TTC549 (cell line): ENCODE results near the gene FKRP.
"Not testable (repeated sequence)": the region's sequence is repeated elsewhere in the genome, so short reads cannot be mapped to it uniquely, and the experiment has no call there.

ENCODE experiments used
- FAIRE-seq: peaks from 2 replicates; lab custom pipeline; 2012; peaks lifted over from hg19 to GRCh38; lab: Jason Lieb, UNC

FKRP gene

GRCh38 chr19:46786236-46787039 lies 40.6 kb downstream of the FKRP start:
- FAIRE-seq: no peak

DNA sequence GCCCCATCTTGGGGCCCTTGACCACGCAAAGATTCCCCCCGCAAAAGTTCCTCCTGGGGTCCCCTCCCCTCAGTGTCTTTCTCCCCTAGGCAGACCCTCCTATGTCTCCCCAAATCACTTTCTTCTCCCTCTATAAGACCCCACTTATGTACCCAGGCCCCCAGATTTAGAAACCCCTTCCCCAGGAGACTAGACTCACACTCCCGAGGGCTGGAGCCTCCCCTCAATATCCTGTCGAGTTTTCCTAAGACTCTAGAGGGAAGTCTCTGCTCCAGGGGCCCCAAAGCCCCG lies 41.1 kb downstream of the FKRP start:
- no peak for FAIRE-seq

DNA sequence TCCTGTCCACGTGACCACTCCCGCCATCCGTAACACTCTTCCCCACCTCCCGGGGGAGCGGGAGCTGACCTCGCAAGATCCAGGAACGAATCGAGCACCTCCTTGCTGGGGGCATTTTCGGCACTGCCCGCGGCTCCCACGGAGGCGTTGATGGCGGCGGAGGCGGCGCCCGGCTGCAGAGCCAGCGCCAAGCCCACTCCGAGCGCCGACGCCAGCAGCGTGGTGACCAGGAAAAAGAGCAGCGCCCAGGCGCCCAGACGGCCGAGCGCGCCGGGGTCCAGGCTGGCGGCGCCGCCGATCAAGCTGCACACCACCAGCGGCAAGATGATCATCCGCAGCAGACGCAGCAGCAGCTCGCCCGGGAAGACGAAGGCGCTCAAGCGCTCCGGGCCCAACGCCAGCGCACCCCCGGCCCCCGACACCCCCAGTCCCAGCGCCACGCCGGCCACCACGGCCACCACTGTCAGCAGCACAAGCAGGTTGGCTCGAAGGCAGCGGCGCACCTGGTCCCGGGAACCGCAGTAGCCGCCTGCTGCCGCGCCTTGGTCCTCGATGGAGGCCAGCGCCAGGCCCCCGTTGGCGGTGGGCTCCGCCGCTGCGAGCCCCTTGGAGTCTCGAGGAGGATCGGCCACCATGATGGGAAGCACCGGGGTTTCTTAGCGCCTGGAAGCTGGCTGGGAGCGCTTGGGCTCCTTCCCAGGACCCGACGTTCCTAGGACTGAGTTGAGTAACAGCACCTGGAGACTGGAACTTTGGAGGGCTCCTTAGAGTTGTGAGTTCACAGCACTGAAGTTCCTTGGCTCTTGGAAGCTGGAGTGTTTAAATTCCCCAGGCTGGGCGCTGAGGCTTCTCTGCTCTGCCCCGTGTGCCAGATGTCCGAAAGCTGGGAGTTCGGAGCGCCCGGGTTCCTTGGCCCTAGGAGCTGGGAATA lies 41.7 kb downstream of the FKRP start:
- no peak for FAIRE-seq

DNA sequence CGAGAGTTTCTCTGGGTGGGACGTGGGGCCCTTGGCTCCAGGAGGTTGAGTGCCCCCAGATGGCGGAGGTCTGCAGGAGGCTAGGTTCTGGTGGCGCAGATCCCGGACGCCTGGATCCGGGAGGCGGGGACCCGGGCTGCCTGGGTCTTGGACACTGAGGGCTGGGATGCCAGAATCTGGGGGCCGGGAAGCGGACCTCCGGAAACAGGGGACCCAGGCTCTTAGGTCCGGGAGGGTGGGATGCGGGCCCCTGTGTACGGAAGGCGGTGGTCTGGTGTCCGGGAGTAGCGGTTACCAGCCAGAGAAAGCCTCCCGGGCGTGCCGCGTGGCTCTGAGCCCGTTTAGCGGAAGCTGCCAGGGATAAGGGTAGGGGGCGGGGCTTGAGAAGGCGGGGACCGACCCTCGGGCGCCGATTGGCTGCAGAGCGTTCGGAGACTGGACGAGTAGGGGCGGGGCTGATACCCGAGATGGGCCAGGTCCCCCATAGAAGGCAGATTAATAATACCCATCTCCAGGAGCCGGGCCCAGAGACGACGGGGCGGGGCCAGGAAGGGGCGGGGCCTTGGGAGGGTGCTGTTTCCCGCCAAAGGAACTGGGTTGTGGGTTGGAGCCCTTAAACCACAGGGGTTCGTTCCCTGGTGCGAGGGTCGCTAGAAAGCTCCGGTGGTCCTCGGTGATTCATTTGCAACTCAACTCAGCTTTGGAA lies 42.6 kb downstream of the FKRP start, which contains the start of gene SLC1A5:
Gene SLC1A5, minus strand, starts transcription at position 333 of the 706 bp plus-strand sequence. CDS start 629 bp downstream, outside the sequence.
- peak; percentile 17 for FAIRE-seq

GRCh38 chr19:46788968-46789338 lies 43.1 kb downstream of the FKRP start:
- FAIRE-seq: no peak

GRCh38 chr19:46789371-46789770 lies 43.5 kb downstream of the FKRP start:
- no peak for FAIRE-seq

DNA sequence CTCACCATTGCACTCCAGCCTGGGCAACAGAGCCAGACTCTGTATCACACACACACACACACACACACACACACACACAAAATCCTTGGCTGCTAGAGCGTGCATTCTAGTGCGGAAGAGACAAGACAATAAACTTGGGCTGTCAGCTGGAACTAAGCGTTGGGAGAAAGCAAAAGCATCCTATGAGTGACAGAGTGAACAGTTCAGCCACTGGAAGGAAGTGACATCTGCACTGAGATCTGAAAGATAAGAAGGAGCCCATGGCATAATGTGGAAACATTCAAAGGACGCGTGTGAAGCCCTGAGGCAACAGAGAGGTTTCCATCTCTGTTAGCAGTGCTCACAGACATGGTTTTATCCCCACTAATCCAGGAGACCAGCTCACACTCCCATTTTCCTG lies 46.1 kb downstream of the FKRP start:
- no peak for FAIRE-seq

DNA sequence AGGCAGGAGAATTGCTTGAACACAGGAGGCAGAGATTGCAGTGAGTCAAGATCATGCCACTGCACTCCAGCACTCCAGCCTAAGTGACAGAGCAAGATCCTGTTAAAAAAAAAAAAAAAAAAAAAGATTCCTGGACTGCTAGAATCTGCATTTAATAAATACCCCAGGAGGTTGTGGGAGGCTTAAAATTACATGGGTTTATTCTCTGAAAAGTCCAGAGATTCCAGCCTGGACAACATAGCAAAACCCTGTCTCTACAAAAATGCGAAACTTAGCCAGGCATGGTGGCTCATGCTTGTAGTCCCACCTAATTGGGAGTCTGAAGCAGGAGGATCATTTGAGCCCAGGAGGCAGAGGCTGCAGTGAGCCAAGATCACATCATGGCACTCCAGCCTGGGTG lies 52.0 kb downstream of the FKRP start:
- no peak for FAIRE-seq

DNA sequence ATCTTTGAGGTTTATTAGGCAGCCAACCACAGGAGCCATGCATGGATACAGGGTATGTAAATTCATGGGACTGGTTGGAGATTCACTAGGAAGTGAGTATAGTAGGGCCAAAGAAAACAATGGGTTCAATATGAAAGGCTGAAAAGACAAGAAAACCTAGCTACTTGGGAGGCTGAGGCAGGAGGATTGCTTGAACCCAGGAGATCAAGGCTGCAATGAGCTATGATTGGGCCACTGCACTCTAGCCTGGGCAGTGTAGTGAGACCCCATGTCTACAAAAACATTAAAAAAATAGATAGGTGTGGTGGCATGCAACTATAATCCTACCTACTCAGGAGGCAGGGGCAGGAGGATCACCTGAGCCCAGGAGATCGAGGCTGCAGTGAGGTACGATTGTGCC lies 52.9 kb downstream of the FKRP start:
- no peak for FAIRE-seq

DNA sequence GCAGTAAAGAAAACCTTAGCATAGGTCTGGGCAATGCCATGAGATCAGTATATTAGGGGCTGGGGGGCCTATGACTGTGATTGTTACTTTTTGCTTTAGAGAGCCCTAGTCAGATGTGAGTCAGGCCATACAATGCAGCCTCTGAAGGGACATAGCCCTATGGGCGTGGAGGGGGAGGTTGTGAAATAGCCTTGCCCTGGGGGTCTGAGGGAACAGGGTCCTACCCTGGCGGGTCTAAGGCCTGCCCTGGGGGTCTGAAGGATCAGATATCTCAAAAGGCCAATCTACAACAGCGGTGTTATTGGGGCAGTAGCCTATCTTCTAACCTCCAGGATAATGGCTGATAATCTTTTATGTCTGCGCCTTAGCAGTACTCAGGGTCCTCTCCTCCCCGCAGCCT lies 56.3 kb downstream of the FKRP start:
- no peak for FAIRE-seq

DNA sequence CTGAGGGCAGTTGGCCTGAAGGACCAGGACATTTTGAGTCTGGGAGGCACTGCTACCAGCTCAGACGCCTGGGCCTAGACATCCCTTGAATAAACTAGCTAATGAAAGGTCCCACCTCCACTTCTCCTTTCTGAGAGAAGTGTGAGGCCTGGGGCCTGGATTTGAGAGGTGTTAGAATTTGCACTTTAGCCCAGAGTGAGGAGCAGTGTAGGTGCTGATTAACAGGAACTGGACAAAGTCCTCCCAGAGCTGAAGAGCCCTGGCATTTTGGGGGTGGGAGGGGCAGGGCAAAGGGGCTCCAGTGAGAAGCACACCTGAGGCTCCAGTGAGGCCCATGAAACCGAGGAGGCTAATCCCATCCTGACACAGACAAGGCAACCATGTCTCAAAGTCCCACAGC lies 57.7 kb downstream of the FKRP start:
- FAIRE-seq: no peak

GRCh38 chr19:46804432-46804831 lies 58.6 kb downstream of the FKRP start:
- FAIRE-seq: not testable (repeated sequence)

DNA sequence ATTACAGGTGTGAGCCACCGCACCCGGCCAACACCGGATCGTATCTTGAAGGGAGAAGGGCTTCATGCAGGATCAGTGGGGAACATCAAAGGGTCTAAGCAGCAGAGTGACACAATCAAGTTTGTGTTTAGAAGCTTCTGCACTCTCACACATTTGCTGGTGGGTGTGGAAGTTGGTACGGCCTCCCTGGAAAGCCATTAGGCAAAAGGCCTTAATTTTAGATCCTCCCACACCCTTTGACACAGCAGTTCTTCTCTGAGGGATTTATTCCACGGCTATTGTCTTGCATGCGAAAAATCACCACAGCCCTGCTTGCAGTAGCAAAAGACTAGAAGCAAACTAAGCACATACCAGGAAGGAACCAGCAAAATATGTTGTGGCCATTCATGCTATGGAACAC lies 60.8 kb downstream of the FKRP start:
- no peak for FAIRE-seq
